Smooth muscle cell (in vitro differentiated cells): ENCODE data around the gene FARS2. TPM values are rescaled to one million over a fixed set of nuclear protein-coding genes. Genes with fewer than 3 reads are reported as not detected.

Source experiments
- DNase-seq: peaks from one replicate; lab custom pipeline; 2025; ENCODE audit not compliant: unreplicated experiment; lab: John Stamatoyannopoulos, UW
- H2AFZ ChIP-seq: fragments of 200-600 bp; sonication (generic); 2 replicates; pipeline ENCODE4 v1.6.0; 2016; ENCODE audit warnings: antibody characterized with exemption, low read depth, mild to moderate bottlenecking
- H3F3A ChIP-seq: fragments of 200-600 bp; sonication (generic); 2 replicates; pipeline ENCODE4 v1.6.0; 2017; ENCODE audit warnings: antibody characterized with exemption, low read depth
- H3K27ac ChIP-seq: fragments of 200-600 bp; sonication (generic); 2 replicates; pipeline ENCODE4 v1.5.1; 2016; ENCODE audit warnings: low read depth, mild to moderate bottlenecking
- H3K27me3 ChIP-seq: fragments of 200-600 bp; sonication (generic); 2 replicates; pipeline ENCODE4 v1.6.1; 2016; ENCODE audit warnings: low read depth, mild to moderate bottlenecking
- H3K36me3 ChIP-seq: fragments of 200-600 bp; sonication (generic); 2 replicates; pipeline ENCODE4 v1.5.1; 2016; ENCODE audit warnings: low read depth
- H3K4me1 ChIP-seq: fragments of 200-600 bp; sonication (generic); 2 replicates; pipeline ENCODE4 v1.5.1; 2016; ENCODE audit warnings: low read depth
- H3K4me2 ChIP-seq: fragments of 200-600 bp; sonication (generic); 2 replicates; pipeline ENCODE4 v1.6.0; 2016; ENCODE audit warnings: mild to moderate bottlenecking
- H3K4me3 ChIP-seq: fragments of 200-600 bp; sonication (generic); 2 replicates; pipeline ENCODE4 v1.5.1; 2016; ENCODE audit warnings: mild to moderate bottlenecking
- H3K79me2 ChIP-seq: fragments of 200-600 bp; sonication (generic); 2 replicates; pipeline ENCODE4 v1.6.0; 2016; ENCODE audit warnings: low read depth, mild to moderate bottlenecking
- H3K9ac ChIP-seq: fragments of 200-600 bp; sonication (generic); 2 replicates; pipeline ENCODE4 v1.6.0; 2016; ENCODE audit warnings: low read depth
- H3K9me3 ChIP-seq: fragments of 200-600 bp; sonication (generic); replicated peaks from 2 replicates; pipeline ENCODE4 v1.5.1; 2016; ENCODE audit warnings: low read depth
- H4K20me1 ChIP-seq: fragments of 200-600 bp; sonication (generic); 2 replicates; pipeline ENCODE4 v1.6.0; 2016; ENCODE audit warnings: low read depth
- WGBS: methylation state at CpG from one replicate; pipeline ENCODE4 v1.1.7; 2016; ENCODE audit warnings: low lambda C conversion rate; 5-methylcytosine and 5-hydroxymethylcytosine counted together
- polyA plus RNA-seq: library from polyadenylated mRNA; unstranded; fragments of >200 nt; fragmentation: Nextera tagmentation; extraction: Ambion mirVana; gene quantifications from 2 replicates; pipeline ENCODE4 v1.2.1, GENCODE V29; 2016
- total RNA-seq: library from RNA; depleted of rRNA; stranded (reverse); fragments of >200 nt; gene quantifications from 2 replicates; pipeline ENCODE4 v1.2.3, GENCODE V29; 2014
- TF ChIP-seq, protein P1 (sequence below): fragments of 200-600 bp; sonication (generic); IDR thresholded peaks from 2 replicates; pipeline ENCODE4 v1.5.1; 2017; ENCODE audit warnings: borderline replicate concordance, mild to moderate bottlenecking, antibody characterized with exemption; ENCODE audit not compliant: insufficient read depth, poor library complexity, severe bottlenecking

The FARS2 gene
- total and polyA plus RNA-seq, 2 experiments from 2014 or later: 9.6 to 13.2 TPM

DNA sequence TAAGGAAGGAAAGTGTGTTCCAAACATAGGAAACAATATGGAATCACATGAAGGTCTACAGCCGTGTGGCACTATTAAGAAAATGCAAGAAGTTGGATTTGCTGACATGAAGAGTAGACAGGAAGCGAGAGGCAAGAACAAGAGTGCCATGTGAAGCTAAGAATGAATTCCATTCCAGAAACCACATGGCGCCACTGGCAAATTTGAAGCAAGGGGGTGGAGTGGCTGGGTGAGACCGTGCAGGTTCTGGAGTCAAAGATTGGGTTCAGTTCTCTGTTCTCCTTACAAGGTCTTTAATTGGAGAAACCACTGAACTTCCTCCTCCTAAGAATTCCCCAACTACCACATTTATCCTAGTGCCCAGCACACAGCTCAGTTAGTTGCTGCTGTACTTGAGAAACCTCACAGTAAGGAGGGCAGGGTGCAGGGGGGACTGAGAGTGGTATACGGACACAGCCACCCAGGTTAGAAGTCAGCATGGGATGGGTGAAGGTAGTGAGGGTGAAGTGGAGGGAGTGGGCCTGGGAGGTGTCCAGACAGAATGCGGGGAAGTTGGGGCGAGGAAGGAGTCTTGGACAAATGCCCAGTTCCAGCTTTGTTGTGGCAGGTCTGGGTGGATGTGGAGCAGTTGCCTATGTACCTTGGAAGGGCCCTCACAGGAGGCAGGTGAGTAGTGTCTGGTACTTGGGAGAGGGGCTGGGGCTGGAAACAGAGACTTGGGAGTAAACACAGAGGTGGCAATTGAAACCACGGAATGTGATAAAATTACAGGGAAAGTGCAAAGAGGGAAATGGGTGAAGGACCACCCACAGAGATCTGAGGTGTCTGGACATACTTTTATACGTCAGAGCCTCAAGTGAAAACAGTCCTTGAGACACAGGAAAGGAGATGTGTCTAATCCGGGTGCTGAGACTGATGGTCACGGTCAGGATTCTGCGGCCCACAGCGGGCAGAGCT is 14.9 kb upstream of the FARS2 start:
- WGBS: 87% methylated on average over 13 of the region's 13 CpGs
- Histone ChIP-seq H3F3A (no peaks in the 10 kb centered on the region), H3K4me2 (no peak overlapping the region), H3K27me3 (no peaks in the 10 kb centered on the region), H3K79me2 (peaks cover 22% of the 10 kb centered on the region), H3K9ac (no peak overlapping the region), H3K36me3 (no peaks in the 10 kb centered on the region), H3K4me1 (no peaks in the 10 kb centered on the region), H2AFZ (no peak overlapping the region), H3K4me3 (no peak overlapping the region), H3K9me3 (no peaks in the 10 kb centered on the region), H4K20me1 (peaks cover 36% of the 10 kb centered on the region), H3K27ac (no peak overlapping the region)
- TF ChIP-seq, protein P1, sequence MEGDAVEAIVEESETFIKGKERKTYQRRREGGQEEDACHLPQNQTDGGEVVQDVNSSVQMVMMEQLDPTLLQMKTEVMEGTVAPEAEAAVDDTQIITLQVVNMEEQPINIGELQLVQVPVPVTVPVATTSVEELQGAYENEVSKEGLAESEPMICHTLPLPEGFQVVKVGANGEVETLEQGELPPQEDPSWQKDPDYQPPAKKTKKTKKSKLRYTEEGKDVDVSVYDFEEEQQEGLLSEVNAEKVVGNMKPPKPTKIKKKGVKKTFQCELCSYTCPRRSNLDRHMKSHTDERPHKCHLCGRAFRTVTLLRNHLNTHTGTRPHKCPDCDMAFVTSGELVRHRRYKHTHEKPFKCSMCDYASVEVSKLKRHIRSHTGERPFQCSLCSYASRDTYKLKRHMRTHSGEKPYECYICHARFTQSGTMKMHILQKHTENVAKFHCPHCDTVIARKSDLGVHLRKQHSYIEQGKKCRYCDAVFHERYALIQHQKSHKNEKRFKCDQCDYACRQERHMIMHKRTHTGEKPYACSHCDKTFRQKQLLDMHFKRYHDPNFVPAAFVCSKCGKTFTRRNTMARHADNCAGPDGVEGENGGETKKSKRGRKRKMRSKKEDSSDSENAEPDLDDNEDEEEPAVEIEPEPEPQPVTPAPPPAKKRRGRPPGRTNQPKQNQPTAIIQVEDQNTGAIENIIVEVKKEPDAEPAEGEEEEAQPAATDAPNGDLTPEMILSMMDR: no peak
- no peak for DNase-seq

DNA sequence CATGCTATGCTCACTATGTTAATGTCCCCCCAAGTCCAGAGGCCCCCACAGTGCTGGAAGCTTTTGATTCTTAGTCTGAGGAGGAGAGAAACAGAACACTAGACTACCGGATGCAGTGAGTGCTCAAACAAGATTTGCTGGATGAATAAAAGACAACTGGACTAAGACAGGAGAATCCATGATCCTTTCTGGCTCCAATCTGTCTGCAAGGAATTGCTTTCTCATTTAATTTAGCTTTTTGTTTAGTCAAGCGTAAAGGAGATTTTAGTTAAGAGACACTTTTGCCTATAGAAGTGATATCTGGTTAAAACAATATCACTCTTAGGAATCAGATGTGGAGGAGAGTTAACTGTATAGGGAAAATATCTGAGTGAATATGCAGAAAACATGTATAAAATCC is 14.1 kb upstream of the FARS2 start:
- Histone ChIP-seq H2AFZ (no peak overlapping the region), H3K9me3 (no peaks in the 10 kb centered on the region), H3F3A (no peaks in the 10 kb centered on the region), H3K4me2 (no peak overlapping the region), H4K20me1 (peaks cover 36% of the 10 kb centered on the region), H3K4me3 (no peak overlapping the region), H3K27ac (no peak overlapping the region), H3K27me3 (no peaks in the 10 kb centered on the region), H3K36me3 (no peaks in the 10 kb centered on the region), H3K79me2 (peaks cover 22% of the 10 kb centered on the region), H3K9ac (no peak overlapping the region), H3K4me1 (no peaks in the 10 kb centered on the region)
- no peak for DNase-seq
- TF ChIP-seq, protein P1: no peak
- 83% methylated on average over 2 of the region's 2 CpGs for WGBS

DNA sequence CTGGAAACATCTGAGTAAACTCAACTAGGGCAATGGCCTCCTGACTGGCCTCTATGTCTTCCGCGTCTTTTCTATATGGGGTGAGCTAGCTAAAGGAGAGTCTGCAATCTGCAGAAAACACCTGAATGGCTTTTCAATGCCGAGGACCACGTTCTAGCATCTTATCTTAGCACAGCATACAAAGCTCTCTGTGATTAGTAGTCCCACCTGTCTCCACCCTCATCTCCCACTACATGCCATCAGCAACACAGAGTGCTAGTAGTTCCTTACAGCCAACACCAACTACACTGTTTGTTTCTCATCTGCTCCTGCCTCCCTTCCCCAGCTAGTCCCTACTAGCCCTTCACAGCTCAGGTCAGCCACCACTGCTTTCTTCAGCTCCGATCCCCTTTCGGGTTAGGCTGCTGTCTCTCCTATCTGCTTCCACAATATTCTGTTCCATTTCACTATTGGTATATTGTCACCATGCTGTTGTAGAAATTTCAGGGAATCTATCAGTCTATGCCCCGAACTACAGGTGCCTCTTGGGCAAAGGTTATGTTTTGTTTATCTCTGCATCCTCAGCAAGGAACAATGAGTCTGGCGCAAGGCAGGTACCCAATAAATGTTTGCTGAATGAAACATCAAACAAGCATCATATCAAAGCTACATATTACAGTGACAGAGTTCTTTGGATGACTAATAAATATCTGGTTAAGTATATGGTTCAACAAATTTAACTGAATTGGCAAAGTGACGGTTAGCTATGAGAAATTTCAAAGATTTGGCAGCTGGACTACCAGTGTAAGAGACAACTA is 12.8 kb upstream of the FARS2 start:
- H3K27ac ChIP-seq: no peak overlapping the region
- TF ChIP-seq, protein P1: no peak
- no peak for DNase-seq

More for the DNA sequence above, 12.8 kb upstream of the FARS2 start:
- Histone ChIP-seq H3K79me2 (peaks cover 22% of the 10 kb centered on the region), H3K9me3 (no peaks in the 10 kb centered on the region), H3F3A (no peaks in the 10 kb centered on the region), H2AFZ (no peak overlapping the region), H3K4me1 (no peaks in the 10 kb centered on the region), H3K4me2 (no peak overlapping the region), H3K4me3 (no peak overlapping the region), H4K20me1 (peaks cover 36% of the 10 kb centered on the region), H3K36me3 (no peaks in the 10 kb centered on the region), H3K27me3 (no peaks in the 10 kb centered on the region), H3K9ac (no peak overlapping the region)
- WGBS: 91% methylated on average over 9 of the region's 9 CpGs
